Measurements from ENCODE around the gene NTRK2. TPM values are rescaled to one million over a fixed set of nuclear protein-coding genes. Genes with fewer than 3 reads are reported as not detected.

Gene NTRK2
- total RNA-seq, 4 donors from 2014 or later: 9.5 to 19.5 (median 12.3) TPM

GRCh38 chr9:84742261-84742660 lies 72.7 kb downstream of the NTRK2 start:
- Histone ChIP-seq H3K9me3 (no peaks in the 10 kb centered on the region), H3K36me3 (no peaks in the 10 kb centered on the region), H3K4me1 (no peaks in the 10 kb centered on the region), H3K27ac (no peak overlapping the region), H3K4me3 (no peak overlapping the region), H3K27me3 (no peaks in the 10 kb centered on the region)
- TF ChIP-seq POLR2A (IDR thresholded peaks at IDR 0.05) (no peak), EP300 (IDR thresholded peaks at IDR 0.05) (no peak), CTCF (IDR thresholded peaks at IDR 0.05) (no peak), POLR2AphosphoS5 (IDR thresholded peaks at IDR 0.05) (no peak)
- no peak for DNase-seq (ENCODE audit: low spot score in 2 of 2)
- WGBS: 93% methylated on average over 4 of the region's 4 CpGs

GRCh38 chr9:84744195-84744594 lies 74.7 kb downstream of the NTRK2 start:
- DNase-seq (ENCODE audit: low spot score in 2 of 2): no peak
- Histone ChIP-seq H3K27me3 (no peaks in the 10 kb centered on the region), H3K4me1 (no peaks in the 10 kb centered on the region), H3K4me3 (no peak overlapping the region), H3K9me3 (no peaks in the 10 kb centered on the region), H3K36me3 (no peaks in the 10 kb centered on the region), H3K27ac (no peak overlapping the region)
- no peak for TF ChIP-seq POLR2AphosphoS5 (IDR thresholded peaks at IDR 0.05)
- TF ChIP-seq CTCF (IDR thresholded peaks at IDR 0.05): no peak
- no peak for TF ChIP-seq POLR2A (IDR thresholded peaks at IDR 0.05)
- no peak for TF ChIP-seq EP300 (IDR thresholded peaks at IDR 0.05)
- WGBS: 92% methylated on average over 7 of the region's 7 CpGs

GRCh38 chr9:84744726-84745125 lies 75.2 kb downstream of the NTRK2 start:
- Histone ChIP-seq H3K27ac (no peak overlapping the region), H3K9me3 (no peaks in the 10 kb centered on the region), H3K4me3 (no peak overlapping the region), H3K4me1 (peaks cover 2% of the 10 kb centered on the region), H3K36me3 (no peaks in the 10 kb centered on the region), H3K27me3 (no peaks in the 10 kb centered on the region)
- no peak for TF ChIP-seq CTCF (IDR thresholded peaks at IDR 0.05)
- no peak for TF ChIP-seq POLR2A (IDR thresholded peaks at IDR 0.05)
- no peak for TF ChIP-seq EP300 (IDR thresholded peaks at IDR 0.05)
- no peak for TF ChIP-seq POLR2AphosphoS5 (IDR thresholded peaks at IDR 0.05)
- DNase-seq (ENCODE audit: low spot score in 2 of 2): no peak
- 91% methylated on average over 11 of the region's 11 CpGs for WGBS

GRCh38 chr9:84748112-84748511 lies 78.6 kb downstream of the NTRK2 start:
- 84% methylated on average over 2 of the region's 2 CpGs for WGBS
- TF ChIP-seq EP300 (IDR thresholded peaks at IDR 0.05) (no peak), POLR2A (IDR thresholded peaks at IDR 0.05) (no peak), CTCF (IDR thresholded peaks at IDR 0.05) (no peak), POLR2AphosphoS5 (IDR thresholded peaks at IDR 0.05) (no peak)
- Histone ChIP-seq H3K9me3 (no peaks in the 10 kb centered on the region), H3K27me3 (no peaks in the 10 kb centered on the region), H3K27ac (no peak overlapping the region), H3K4me1 (peaks cover 32% of the 10 kb centered on the region), H3K4me3 (no peak overlapping the region), H3K36me3 (no peaks in the 10 kb centered on the region)
- no peak for DNase-seq (ENCODE audit: low spot score in 2 of 2)

GRCh38 chr9:84750152-84750865 lies 80.8 kb downstream of the NTRK2 start:
- H3K36me3 ChIP-seq: no peaks in the 10 kb centered on the region
- H3K4me3 ChIP-seq: no peak overlapping the region
- H3K4me1 ChIP-seq: peaks cover 43% of the 10 kb centered on the region
- H3K27ac ChIP-seq: peak overlapping the region; percentile 29
- no peaks in the 10 kb centered on the region for H3K27me3 ChIP-seq
- no peak for TF ChIP-seq EP300 (IDR thresholded peaks at IDR 0.05)
- 33% methylated on average over 5 of the region's 5 CpGs for WGBS
- DNase-seq (ENCODE audit: low spot score in 2 of 2): no peak
- no peaks in the 10 kb centered on the region for H3K9me3 ChIP-seq

GRCh38 chr9:84751921-84752320 lies 82.4 kb downstream of the NTRK2 start:
- no peaks in the 10 kb centered on the region for H3K36me3 ChIP-seq
- H3K4me3 ChIP-seq: no peak overlapping the region
- H3K27ac ChIP-seq: no peak overlapping the region
- H3K9me3 ChIP-seq: no peaks in the 10 kb centered on the region
- no peak for DNase-seq (ENCODE audit: low spot score in 2 of 2)
- WGBS: 30% methylated on average over 3 of the region's 3 CpGs
- peaks cover 51% of the 10 kb centered on the region for H3K4me1 ChIP-seq
- TF ChIP-seq EP300 (IDR thresholded peaks at IDR 0.05) (no peak), CTCF (IDR thresholded peaks at IDR 0.05) (no peak), POLR2AphosphoS5 (IDR thresholded peaks at IDR 0.05) (no peak), POLR2A (IDR thresholded peaks at IDR 0.05) (no peak)
- no peaks in the 10 kb centered on the region for H3K27me3 ChIP-seq

All from suprapubic skin (tissue), 4 donors.